CD4-positive, alpha-beta T cell (primary cell): ENCODE measurements around the gene ZNF689. TPM values are rescaled to one million over a fixed set of nuclear protein-coding genes. Genes with fewer than 3 reads are reported as not detected.

Experiments used
- ATAC-seq: fragments of 200-7000 bp; cut with Tn5 transposase; one replicate; pipeline ENCODE4 v1.10.0; 2022; ENCODE audit warnings: mild to moderate bottlenecking; ENCODE audit not compliant: poor library complexity
- CTCF ChIA-PET: fragments of 350-600 bp; sonication (Branson Sonifier 250); formaldehyde crosslinking; loops from one replicate; lab custom pipeline; 2021; ENCODE audit warnings: antibody characterized with exemption, inconsistent platforms; lab: Charles Lee
- POLR2A ChIA-PET: fragments of 350-600 bp; sonication (Branson Sonifier 250); formaldehyde crosslinking; loops from one replicate; lab custom pipeline; 2021; ENCODE audit warnings: antibody characterized with exemption, inconsistent platforms; lab: Charles Lee
- DNase-seq, 14 experiments: peaks; one replicate each; pipeline ENCODE4 v3.0.0-alpha.2; 2013 to 2020; ENCODE audit warnings: mixed read lengths in 2 of 14
- H3K27ac ChIP-seq, 2 donors: one replicate each; pipeline versions ENCODE4 v1.5.1 to v1.7.0; 2013; ENCODE audit warnings: low read length in 2 of 2, low read depth in 1 of 2, mild to moderate bottlenecking in 1 of 2
- H3K27me3 ChIP-seq, 2 experiments: 1 replicate in 1 of 2; 2 replicates in 1 of 2; pipeline versions ENCODE4 v1.6.1 to v1.7.0; 2013; ENCODE audit warnings: low read length in 2 of 2, control low read depth in 1 of 2, mild to moderate bottlenecking in 1 of 2, moderate library complexity in 1 of 2; ENCODE audit not compliant: insufficient read depth in 2 of 2, control insufficient read depth in 1 of 2
- H3K36me3 ChIP-seq: one replicate; pipeline ENCODE4 v1.6.1; 2013; ENCODE audit warnings: low read length, control low read depth; ENCODE audit not compliant: insufficient read depth
- H3K4me1 ChIP-seq: one replicate; pipeline ENCODE4 v1.6.1; 2013; ENCODE audit warnings: low read length, control low read depth; ENCODE audit not compliant: insufficient read depth
- H3K4me3 ChIP-seq: one replicate; pipeline ENCODE4 v1.5.1; 2013; ENCODE audit warnings: mild to moderate bottlenecking, low read length, moderate library complexity
- H3K9me3 ChIP-seq, 2 experiments: 1 replicate in 1 of 2; 2 replicates in 1 of 2; pipeline versions ENCODE4 v1.6.1 to v1.7.0; 2013; ENCODE audit warnings: low read length in 2 of 2, mild to moderate bottlenecking in 2 of 2, control low read depth in 1 of 2, moderate library complexity in 1 of 2; ENCODE audit not compliant: control insufficient read depth in 1 of 2, insufficient read depth in 1 of 2
- H3K27ac Mint-ChIP-seq: one replicate; pipeline ENCODE4 v1.8.0; 2020; ENCODE audit warnings: mixed read lengths
- H3K27me3 Mint-ChIP-seq: one replicate; pipeline ENCODE4 v1.8.0; 2021; ENCODE audit warnings: mixed read lengths
- H3K36me3 Mint-ChIP-seq: one replicate; pipeline ENCODE4 v1.8.0; 2021; ENCODE audit warnings: low read depth, mixed read lengths
- H3K4me1 Mint-ChIP-seq: one replicate; pipeline ENCODE4 v1.8.0; 2021; ENCODE audit warnings: low read depth, mixed read lengths
- H3K4me3 Mint-ChIP-seq: one replicate; pipeline ENCODE4 v1.8.0; 2020; ENCODE audit warnings: mild to moderate bottlenecking, mixed read lengths
- H3K9me3 Mint-ChIP-seq: one replicate; pipeline ENCODE4 v1.8.0; 2020; ENCODE audit warnings: mixed read lengths
- CTCF ChIP-seq: fragments of 200-600 bp; IDR thresholded peaks from one replicate; pipeline ENCODE4 v1.8.0; 2022; ENCODE audit warnings: antibody characterized with exemption, mild to moderate bottlenecking
- intact Hi-C, 2 experiments: fragments of 100-400 bp; cut with DNase I in 1 of 2; cut with micrococcal nuclease in 1 of 2; formaldehyde crosslinking; loops; one replicate each; pipeline versions ENCODE4 v1.15.1 to v1.9.0; 2023 to 2025; cut with DNase I, micrococcal nuclease
- total RNA-seq, 174 experiments: library from RNA in 2 of 174; stranded (reverse) in 2 of 174; gene quantifications; one replicate each; pipeline ENCODE4 v1.2.3 and lab custom pipeline; 2021 to 2026

Gene ZNF689
- total RNA-seq, 2 experiments from 2014 or later: 15.3 to 15.7 TPM

GRCh38 chr16:30557957-30558788 is 52.0 kb downstream of the ZNF689 start, which contains the start of gene ZNF764:
Gene ZNF764 (minus strand): TSS chr16:30558374. CDS start chr16:30558182, 192 bp downstream.
- Histone ChIP-seq H3K9me3 (no peaks in the 10 kb centered on the region), H3K27me3 (no peaks in the 10 kb centered on the region), H3K4me1 (peaks cover 68% of the 10 kb centered on the region), H3K27ac (peak within 1 kb of the TSS; percentile 93 to 94), H3K4me3 (peak within 1 kb of the TSS; percentile 73), H3K36me3 (peaks cover 33% of the 10 kb centered on the region)
- intact Hi-C loops: loop anchor here (1.0 to 5.0 kb wide), 13 partner anchors 10 to 201 kb away; partner anchors contain the start of genes PRR14 (in 2 of the 2), CD2BP2 (in 1 of the 2), DCTPP1 (in 1 of the 2) and SEPHS2 (in 1 of the 2)
- no peak for TF ChIP-seq CTCF
- DNase-seq (peak; percentile 90 to 99 (median 95)), ATAC-seq (peak; percentile 89)
- H3K36me3 Mint-ChIP-seq: peaks cover 33% of the 10 kb centered on the region
- ChIA-PET CTCF (interaction anchor here (0.6 to 2.9 kb wide), 15 partner anchors 9 to 593 kb away, joined by 3 to 68 read pairs (median 6); partner anchors contain the start of genes DCTPP1, FBRS, PRR14 and SEPTIN1), POLR2A (interaction anchor here (0.6 to 4.3 kb wide), 30 partner anchors 9 to 493 kb away, joined by 3 to 152 read pairs (median 4); partner anchors contain the start of genes ALDOA, CORO1A, DCTPP1 and FBRS)
- H3K4me3 Mint-ChIP-seq: peak within 1 kb of the TSS; percentile 93
- H3K27me3 Mint-ChIP-seq: no peaks in the 10 kb centered on the region
- peak within 1 kb of the TSS; percentile 94 for H3K27ac Mint-ChIP-seq
- H3K4me1 Mint-ChIP-seq: peaks cover 41% of the 10 kb centered on the region
- no peaks in the 10 kb centered on the region for H3K9me3 Mint-ChIP-seq

GRCh38 chr16:30557707-30557956 is 52.6 kb downstream of the ZNF689 start:
- peak overlapping the region; percentile 93 for H3K4me3 Mint-ChIP-seq
- ATAC-seq: no peak
- intact Hi-C loops: loop anchor here in 1 of 2 experiments (1.0 to 5.0 kb wide), 6 partner anchors 22 to 200 kb away; partner anchors contain the start of genes CD2BP2, DCTPP1 and SEPHS2

More at GRCh38 chr16:30557707-30557956, 52.6 kb downstream of the ZNF689 start:
- TF ChIP-seq CTCF: peak; percentile 28
- CTCF ChIA-PET: interaction anchor here (0.7 to 2.9 kb wide), 13 partner anchors 11 to 175 kb away, joined by 3 to 68 read pairs (median 6); partner anchors contain the start of genes DCTPP1, FBRS, PRR14 and SEPTIN1
- Mint-ChIP-seq H3K4me1 (peaks cover 46% of the 10 kb centered on the region), H3K9me3 (no peaks in the 10 kb centered on the region), H3K36me3 (peaks cover 39% of the 10 kb centered on the region), H3K27me3 (no peaks in the 10 kb centered on the region), H3K27ac (peak overlapping the region; percentile 94)
- POLR2A ChIA-PET: interaction anchor here (0.6 to 4.3 kb wide), 25 partner anchors 10 to 492 kb away, joined by 3 to 152 read pairs (median 5); partner anchors contain the start of genes ALDOA, DCTPP1, FBRS and PRR14
- Histone ChIP-seq H3K4me1 (peaks cover 74% of the 10 kb centered on the region), H3K9me3 (no peaks in the 10 kb centered on the region), H3K4me3 (peak overlapping the region; percentile 73), H3K27ac (peak overlapping the region; percentile 93 to 94), H3K27me3 (no peaks in the 10 kb centered on the region), H3K36me3 (peaks cover 35% of the 10 kb centered on the region)
- no peak for DNase-seq
